K562 (cell line): ENCODE data around the gene EGR4. TPM values are rescaled to one million over a fixed set of nuclear protein-coding genes. Genes with fewer than 3 reads are reported as not detected.

Experiments
- DMBX1 ChIP-seq: fragments of 250-450 bp; sonication (Bioruptor Pico); IDR thresholded peaks from 2 replicates; pipeline ENCODE4 v1.8.0; 2022; ENCODE audit warnings: inconsistent platforms, mild to moderate bottlenecking, moderate library complexity, borderline replicate concordance
- HMGXB4 ChIP-seq: sonication (generic); formaldehyde crosslinking; IDR thresholded peaks from 2 replicates; pipeline ENCODE4 v1.8.1; 2023; ENCODE audit warnings: mild to moderate bottlenecking, missing genetic modification reagents
- KDM5B ChIP-seq: fragments of 200-600 bp; sonication (generic); IDR thresholded peaks from 2 replicates; pipeline ENCODE4 v1.6.1; 2012; ENCODE audit warnings: low read depth, mild to moderate bottlenecking, moderate library complexity, low read length, control low read depth, inconsistent platforms; ENCODE audit not compliant: insufficient replicate concordance
- L3MBTL2 ChIP-seq: fragments of 450-650 bp; IDR thresholded peaks from 2 replicates; pipeline ENCODE4 v1.6.1; 2016; ENCODE audit warnings: mild to moderate bottlenecking, moderate library complexity
- MAZ ChIP-seq, 2 experiments: fragments of 450-650 bp in 1 of 2; sonication (generic) in 1 of 2; formaldehyde crosslinking; IDR thresholded peaks in 1 of 2; conservative IDR thresholded peaks in 1 of 2; 2 replicates each; pipeline versions ENCODE4 v1.4.0 to v1.5.0; 2020; ENCODE audit warnings: mild to moderate bottlenecking in 1 of 2, missing genetic modification reagents in 1 of 2
- MXD1 ChIP-seq: fragments of 250-450 bp; sonication (Bioruptor Pico); IDR thresholded peaks from 2 replicates; pipeline ENCODE4 v1.8.0; 2021; ENCODE audit warnings: borderline replicate concordance, mild to moderate bottlenecking, moderate library complexity; ENCODE audit not compliant: poor library complexity, severe bottlenecking
- ZNF263 ChIP-seq: sonication (generic); formaldehyde crosslinking; IDR thresholded peaks from 2 replicates; pipeline ENCODE4 v1.8.0; 2022; ENCODE audit warnings: mild to moderate bottlenecking, missing genetic modification reagents, borderline replicate concordance
- ZNF586 ChIP-seq: fragments of 450-650 bp; formaldehyde crosslinking; conservative IDR thresholded peaks from 2 replicates; pipeline ENCODE4 v1.4.0; 2020; ENCODE audit warnings: mild to moderate bottlenecking, moderate library complexity
- polyA plus RNA-seq, 8 experiments: library from polyadenylated mRNA; depleted of rRNA in 4 of 8; stranded (reverse) in 5 of 8; unstranded in 3 of 8; fragments of >200 nt; fragmentation: Nextera tagmentation in 2 of 8; fragmentation: Illumina TruSeq in 1 of 8; extraction: Ambion mirVana in 2 of 8; extraction: Trizol in 1 of 8; gene quantifications; 2 replicates each; pipeline versions ENCODE4 v1.2.1 to v1.2.3, GENCODE V29; 2011 to 2014; ENCODE audit warnings: inconsistent platforms in 1 of 8, missing spikeins in 1 of 8
- total RNA-seq, 7 experiments: library from RNA; depleted of rRNA in 6 of 7; stranded (reverse); fragments of >200 nt in 6 of 7; fragmentation: Illumina TruSeq in 2 of 7; extraction: Trizol in 2 of 7; gene quantifications; 2 replicates each; pipeline versions ENCODE4 v1.2.1 to v1.2.3, GENCODE V29; 2011 to 2021; ENCODE audit warnings: low replicate concordance in 1 of 7
- TF ChIP-seq, protein P1 (sequence below): fragments of 450-650 bp; IDR thresholded peaks from 2 replicates; pipeline ENCODE4 v1.6.1; 2016; ENCODE audit warnings: mild to moderate bottlenecking, moderate library complexity
- TF ChIP-seq, protein P2 (sequence below): sonication (generic); formaldehyde crosslinking; IDR thresholded peaks from 2 replicates; pipeline ENCODE4 v1.8.0; 2022; ENCODE audit warnings: mild to moderate bottlenecking, missing genetic modification reagents

Gene EGR4
- total and polyA plus RNA-seq, 9 of the 15 experiments (the other 6 are each of a cell fraction or from before 2014, with no cell fraction given), result not detected

DNA sequence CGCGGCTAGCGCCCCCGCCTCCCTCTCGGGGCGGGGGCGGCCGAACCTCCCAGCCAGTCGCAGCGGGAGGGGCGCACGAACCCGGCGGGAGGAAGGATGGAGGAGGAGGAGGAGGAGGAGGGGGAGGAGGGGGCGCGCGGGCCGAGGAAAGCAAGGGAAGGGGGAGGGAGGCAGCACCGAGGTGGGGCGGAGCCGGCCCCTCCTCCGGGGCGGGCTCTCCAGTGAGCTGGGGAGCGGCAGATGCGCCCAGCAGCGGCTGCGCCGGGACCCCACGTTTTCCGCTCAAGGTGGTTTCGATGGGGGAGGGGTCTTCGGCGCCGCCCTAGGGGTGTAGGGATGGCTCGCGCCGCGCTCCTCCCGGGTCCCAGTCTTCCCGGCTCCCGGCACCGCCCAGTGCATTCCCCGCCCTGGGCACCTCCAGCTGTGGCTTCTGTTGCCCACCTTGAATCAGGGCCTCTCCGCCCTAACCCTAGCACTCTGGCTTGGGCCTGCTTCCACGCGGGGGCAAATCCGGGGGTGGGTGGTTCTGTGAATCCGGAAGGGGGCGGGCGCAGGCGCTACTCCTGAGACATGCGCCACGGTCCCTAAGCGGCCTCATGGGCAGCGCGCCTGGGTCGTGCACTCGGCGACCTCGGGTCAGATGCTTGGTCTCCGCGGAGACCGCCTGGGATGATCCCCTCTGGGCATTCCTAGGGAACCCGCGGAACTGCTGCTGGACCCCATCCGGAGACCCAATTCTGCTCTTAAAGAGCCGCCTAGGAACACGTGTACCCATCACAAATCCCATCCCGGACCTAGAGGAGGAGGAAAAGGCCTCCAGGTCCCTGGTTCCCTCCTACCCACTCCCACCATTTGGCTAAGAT is 8.8 kb downstream of the EGR4 start, which contains the start of gene FBXO41 (continued):
- TF ChIP-seq, protein P1, sequence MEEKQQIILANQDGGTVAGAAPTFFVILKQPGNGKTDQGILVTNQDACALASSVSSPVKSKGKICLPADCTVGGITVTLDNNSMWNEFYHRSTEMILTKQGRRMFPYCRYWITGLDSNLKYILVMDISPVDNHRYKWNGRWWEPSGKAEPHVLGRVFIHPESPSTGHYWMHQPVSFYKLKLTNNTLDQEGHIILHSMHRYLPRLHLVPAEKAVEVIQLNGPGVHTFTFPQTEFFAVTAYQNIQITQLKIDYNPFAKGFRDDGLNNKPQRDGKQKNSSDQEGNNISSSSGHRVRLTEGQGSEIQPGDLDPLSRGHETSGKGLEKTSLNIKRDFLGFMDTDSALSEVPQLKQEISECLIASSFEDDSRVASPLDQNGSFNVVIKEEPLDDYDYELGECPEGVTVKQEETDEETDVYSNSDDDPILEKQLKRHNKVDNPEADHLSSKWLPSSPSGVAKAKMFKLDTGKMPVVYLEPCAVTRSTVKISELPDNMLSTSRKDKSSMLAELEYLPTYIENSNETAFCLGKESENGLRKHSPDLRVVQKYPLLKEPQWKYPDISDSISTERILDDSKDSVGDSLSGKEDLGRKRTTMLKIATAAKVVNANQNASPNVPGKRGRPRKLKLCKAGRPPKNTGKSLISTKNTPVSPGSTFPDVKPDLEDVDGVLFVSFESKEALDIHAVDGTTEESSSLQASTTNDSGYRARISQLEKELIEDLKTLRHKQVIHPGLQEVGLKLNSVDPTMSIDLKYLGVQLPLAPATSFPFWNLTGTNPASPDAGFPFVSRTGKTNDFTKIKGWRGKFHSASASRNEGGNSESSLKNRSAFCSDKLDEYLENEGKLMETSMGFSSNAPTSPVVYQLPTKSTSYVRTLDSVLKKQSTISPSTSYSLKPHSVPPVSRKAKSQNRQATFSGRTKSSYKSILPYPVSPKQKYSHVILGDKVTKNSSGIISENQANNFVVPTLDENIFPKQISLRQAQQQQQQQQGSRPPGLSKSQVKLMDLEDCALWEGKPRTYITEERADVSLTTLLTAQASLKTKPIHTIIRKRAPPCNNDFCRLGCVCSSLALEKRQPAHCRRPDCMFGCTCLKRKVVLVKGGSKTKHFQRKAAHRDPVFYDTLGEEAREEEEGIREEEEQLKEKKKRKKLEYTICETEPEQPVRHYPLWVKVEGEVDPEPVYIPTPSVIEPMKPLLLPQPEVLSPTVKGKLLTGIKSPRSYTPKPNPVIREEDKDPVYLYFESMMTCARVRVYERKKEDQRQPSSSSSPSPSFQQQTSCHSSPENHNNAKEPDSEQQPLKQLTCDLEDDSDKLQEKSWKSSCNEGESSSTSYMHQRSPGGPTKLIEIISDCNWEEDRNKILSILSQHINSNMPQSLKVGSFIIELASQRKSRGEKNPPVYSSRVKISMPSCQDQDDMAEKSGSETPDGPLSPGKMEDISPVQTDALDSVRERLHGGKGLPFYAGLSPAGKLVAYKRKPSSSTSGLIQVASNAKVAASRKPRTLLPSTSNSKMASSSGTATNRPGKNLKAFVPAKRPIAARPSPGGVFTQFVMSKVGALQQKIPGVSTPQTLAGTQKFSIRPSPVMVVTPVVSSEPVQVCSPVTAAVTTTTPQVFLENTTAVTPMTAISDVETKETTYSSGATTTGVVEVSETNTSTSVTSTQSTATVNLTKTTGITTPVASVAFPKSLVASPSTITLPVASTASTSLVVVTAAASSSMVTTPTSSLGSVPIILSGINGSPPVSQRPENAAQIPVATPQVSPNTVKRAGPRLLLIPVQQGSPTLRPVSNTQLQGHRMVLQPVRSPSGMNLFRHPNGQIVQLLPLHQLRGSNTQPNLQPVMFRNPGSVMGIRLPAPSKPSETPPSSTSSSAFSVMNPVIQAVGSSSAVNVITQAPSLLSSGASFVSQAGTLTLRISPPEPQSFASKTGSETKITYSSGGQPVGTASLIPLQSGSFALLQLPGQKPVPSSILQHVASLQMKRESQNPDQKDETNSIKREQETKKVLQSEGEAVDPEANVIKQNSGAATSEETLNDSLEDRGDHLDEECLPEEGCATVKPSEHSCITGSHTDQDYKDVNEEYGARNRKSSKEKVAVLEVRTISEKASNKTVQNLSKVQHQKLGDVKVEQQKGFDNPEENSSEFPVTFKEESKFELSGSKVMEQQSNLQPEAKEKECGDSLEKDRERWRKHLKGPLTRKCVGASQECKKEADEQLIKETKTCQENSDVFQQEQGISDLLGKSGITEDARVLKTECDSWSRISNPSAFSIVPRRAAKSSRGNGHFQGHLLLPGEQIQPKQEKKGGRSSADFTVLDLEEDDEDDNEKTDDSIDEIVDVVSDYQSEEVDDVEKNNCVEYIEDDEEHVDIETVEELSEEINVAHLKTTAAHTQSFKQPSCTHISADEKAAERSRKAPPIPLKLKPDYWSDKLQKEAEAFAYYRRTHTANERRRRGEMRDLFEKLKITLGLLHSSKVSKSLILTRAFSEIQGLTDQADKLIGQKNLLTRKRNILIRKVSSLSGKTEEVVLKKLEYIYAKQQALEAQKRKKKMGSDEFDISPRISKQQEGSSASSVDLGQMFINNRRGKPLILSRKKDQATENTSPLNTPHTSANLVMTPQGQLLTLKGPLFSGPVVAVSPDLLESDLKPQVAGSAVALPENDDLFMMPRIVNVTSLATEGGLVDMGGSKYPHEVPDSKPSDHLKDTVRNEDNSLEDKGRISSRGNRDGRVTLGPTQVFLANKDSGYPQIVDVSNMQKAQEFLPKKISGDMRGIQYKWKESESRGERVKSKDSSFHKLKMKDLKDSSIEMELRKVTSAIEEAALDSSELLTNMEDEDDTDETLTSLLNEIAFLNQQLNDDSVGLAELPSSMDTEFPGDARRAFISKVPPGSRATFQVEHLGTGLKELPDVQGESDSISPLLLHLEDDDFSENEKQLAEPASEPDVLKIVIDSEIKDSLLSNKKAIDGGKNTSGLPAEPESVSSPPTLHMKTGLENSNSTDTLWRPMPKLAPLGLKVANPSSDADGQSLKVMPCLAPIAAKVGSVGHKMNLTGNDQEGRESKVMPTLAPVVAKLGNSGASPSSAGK, result 0 out of 2 replicates have a peak, but pooled peaks have one; percentile 48
- TF ChIP-seq ZNF263 (CRISPR knock-in tag), result peak; percentile 99
- TF ChIP-seq, protein P2, sequence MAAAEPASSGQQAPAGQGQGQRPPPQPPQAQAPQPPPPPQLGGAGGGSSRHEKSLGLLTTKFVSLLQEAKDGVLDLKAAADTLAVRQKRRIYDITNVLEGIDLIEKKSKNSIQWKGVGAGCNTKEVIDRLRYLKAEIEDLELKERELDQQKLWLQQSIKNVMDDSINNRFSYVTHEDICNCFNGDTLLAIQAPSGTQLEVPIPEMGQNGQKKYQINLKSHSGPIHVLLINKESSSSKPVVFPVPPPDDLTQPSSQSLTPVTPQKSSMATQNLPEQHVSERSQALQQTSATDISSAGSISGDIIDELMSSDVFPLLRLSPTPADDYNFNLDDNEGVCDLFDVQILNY (CRISPR knock-in tag), result no peak
- TF ChIP-seq MAZ (CRISPR knock-in tag; conservative IDR thresholded peaks at IDR 0.05 in 1 of 2, IDR thresholded peaks at IDR 0.05 in 1 of 2), result 0 out of 4 replicates have a peak, but pooled peaks of 1 of the 2 experiments have one; percentile 44
- TF ChIP-seq HMGXB4, result no peak
- peak; percentile 28; the same call in 1 of the 2 replicates for TF ChIP-seq L3MBTL2
- TF ChIP-seq ZNF586 (CRISPR knock-in tag), result no peak
- TF ChIP-seq MXD1 (CRISPR knock-in tag), result no peak
- TF ChIP-seq KDM5B, result peak; percentile 29
- TF ChIP-seq DMBX1 (CRISPR knock-in tag), result no peak
